ENCODE results near the gene PRRX1.

DNA sequence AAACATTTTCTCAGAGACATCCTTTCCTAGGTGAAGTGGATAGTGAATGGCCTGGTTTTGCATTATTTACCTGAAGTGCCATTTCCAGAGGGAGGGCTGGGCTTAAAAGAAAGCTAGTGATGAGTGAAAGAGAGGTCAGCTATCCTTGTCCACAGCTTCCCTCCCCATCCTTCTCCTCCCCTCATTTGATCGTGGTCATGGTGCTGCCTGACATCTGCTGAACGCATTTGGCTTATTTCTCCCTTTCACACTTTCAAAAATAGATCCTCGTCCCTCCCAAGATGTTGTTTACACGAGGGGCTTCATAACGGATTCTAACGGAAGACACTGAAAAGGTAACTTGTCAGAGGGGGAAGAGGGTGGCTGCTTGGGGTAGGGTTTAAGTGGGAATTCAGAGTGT, 66.1 kb downstream of the PRRX1 start:
- TF ChIP-seq, protein P1, sequence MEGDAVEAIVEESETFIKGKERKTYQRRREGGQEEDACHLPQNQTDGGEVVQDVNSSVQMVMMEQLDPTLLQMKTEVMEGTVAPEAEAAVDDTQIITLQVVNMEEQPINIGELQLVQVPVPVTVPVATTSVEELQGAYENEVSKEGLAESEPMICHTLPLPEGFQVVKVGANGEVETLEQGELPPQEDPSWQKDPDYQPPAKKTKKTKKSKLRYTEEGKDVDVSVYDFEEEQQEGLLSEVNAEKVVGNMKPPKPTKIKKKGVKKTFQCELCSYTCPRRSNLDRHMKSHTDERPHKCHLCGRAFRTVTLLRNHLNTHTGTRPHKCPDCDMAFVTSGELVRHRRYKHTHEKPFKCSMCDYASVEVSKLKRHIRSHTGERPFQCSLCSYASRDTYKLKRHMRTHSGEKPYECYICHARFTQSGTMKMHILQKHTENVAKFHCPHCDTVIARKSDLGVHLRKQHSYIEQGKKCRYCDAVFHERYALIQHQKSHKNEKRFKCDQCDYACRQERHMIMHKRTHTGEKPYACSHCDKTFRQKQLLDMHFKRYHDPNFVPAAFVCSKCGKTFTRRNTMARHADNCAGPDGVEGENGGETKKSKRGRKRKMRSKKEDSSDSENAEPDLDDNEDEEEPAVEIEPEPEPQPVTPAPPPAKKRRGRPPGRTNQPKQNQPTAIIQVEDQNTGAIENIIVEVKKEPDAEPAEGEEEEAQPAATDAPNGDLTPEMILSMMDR (conservative IDR thresholded peaks at IDR 0.05 in 1 of 2, IDR thresholded peaks at IDR 0.05 in 1 of 2; ENCODE audit: extremely low read depth in 1 of 2, insufficient read depth in 1 of 2, low read depth in 1 of 2, low read length in 2 of 2), result no peak
- no peak for TF ChIP-seq EZH2 (IDR thresholded peaks at IDR 0.05; ENCODE audit: borderline replicate concordance, low read length)
